GM19238 (cell line): Measurements from ENCODE around the gene NT5DC2.

Source experiments
- DNase-seq: peaks from one replicate; pipeline ENCODE4 v3.0.0; 2011; ENCODE audit warnings: low spot score; ENCODE audit not compliant: insufficient read length

NT5DC2 gene

DNA sequence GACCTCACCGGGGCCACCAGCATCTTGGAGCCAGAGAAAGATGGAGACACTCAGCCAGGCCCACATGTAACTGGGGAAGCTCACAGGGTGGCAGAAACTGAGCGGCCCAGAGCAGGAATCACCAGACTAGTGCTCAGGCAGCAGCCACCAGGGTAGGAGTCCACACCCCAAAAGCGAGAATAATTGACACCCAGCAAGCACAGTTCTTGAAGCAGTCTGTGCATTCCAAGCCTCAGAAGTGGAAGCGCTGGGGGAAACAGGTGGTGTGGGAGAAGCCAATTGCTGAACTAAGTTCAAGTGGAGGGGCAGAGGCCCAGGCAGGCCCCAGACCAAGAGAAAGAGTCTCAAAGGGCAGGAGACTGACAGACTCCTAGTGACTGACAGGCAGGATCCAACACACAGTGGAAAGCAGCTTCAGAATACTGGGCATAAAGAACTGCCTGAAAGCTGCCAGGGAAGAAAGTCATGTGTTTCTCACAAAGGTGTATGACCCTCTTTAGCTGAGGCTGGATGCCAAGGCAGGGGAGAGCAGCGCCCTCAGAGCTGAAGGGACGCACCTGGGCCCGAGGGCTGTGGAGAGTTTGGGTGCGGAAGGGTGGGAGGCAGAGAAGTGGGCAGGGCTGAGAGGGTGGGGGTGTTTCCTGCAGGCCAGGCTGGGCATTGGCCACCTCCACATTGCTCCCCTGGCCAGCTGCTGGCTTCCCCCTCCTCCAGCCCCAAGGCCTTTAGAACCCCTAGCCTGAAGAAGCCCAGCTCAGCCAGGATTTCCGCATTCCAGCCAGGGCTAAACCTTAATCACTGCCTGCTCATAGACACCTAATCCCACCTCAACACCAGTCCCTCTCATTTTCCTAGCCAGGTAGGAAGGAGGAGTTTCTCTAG, 7.7 kb downstream of the NT5DC2 start:
- no peak for DNase-seq

DNA sequence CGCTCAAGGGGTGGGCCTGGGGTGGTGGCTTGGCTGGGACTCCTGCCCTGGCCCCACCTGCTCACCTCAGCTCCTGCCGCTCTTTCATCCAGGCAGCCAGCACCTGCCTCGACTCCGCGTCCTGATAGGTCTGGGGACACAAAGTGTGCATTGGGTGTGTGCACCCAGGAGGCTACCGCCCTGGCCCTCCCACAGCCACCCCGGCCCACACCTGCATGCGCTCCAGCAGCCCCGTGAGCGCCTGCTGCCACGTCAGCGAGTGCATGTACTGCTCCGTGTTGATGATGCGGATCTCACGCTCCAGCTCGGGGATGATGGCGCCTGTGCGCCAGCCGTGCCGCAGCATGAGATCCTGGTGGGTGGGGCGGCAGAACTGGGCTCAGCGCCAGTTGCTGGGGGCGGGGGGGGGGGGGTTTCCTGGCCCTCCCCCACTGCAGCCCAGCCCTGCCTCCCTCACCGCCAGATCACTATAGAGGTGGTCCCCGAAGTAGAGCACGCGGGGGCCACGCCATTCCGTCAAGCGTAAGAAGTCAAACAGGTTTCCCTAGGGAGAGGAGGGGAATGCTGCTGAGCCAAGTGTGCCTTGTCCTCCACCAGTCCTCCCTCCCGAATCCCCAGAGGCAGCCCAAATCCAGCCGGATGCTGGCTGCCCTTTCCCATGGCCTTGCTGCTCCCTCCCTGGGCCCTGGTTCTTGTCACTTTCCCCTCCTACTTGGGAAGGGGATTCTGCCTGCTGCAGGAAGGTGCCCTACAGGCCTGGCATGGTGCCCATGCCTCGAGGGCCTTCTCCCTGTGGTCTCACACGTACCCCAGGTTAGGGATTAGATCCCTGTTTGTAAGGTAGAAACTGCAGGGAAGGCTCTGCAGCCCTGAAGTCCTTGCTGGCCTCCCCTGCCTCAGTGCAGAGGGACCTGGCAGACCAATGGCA, 8.6 kb downstream of the NT5DC2 start:
- DNase-seq, result no peak

DNA sequence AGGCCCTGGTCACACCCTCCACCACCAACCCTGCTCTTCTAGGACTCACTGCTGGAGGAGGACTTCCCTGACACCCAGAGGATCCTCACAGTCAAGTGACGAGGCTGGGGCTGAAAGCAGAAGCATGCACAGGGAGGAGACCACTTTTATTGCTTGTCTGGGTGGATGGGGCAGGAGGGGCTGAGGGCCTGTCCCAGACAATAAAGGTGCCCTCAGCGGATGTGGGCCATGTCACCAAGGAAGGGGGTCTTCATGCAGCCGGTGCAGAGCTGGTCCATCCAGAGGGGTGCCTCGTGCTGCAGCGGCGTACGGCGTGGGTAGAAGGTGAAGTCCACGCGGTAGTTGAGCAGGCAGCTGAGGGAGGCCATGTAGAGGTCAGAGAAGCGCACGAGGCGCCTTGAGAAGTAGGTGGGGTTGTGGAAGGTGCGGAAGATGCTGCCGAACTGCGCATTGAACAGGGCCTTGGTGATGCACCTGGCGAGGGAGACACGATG, 9.4 kb downstream of the NT5DC2 start:
- no peak for DNase-seq

DNA sequence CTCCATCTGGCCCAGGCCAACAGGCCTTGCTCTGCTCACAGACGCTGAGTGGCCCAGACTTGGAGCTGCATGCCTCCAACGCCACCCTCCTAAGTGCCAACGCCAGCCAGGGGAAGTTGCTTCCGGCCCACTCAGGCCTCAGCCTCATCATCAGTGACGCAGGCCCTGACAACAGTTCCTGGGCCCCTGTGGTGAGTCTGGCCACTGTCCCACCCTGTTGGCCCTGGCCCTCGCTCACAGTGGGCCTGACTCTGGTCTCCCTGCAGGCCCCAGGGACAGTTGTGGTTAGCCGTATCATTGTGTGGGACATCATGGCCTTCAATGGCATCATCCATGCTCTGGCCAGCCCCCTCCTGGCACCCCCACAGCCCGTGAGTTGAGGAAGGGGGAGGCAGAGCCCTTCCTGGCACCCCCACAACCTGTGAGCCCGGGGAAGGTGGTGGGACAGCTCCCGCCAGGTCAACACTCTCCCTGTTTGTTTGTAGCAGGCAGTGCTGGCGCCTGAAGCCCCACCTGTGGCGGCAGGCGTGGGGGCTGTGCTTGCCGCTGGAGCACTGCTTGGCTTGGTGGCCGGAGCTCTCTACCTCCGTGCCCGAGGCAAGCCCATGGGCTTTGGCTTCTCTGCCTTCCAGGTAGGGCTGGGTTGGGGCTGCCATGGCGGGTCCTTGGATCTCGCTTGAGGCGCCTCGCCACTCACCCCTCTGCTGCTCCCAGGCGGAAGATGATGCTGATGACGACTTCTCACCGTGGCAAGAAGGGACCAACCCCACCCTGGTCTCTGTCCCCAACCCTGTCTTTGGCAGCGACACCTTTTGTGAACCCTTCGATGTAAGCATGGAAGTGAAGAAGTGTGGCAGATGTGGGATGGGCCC, 10.0 kb downstream of the NT5DC2 start:
- no peak for DNase-seq

DNA sequence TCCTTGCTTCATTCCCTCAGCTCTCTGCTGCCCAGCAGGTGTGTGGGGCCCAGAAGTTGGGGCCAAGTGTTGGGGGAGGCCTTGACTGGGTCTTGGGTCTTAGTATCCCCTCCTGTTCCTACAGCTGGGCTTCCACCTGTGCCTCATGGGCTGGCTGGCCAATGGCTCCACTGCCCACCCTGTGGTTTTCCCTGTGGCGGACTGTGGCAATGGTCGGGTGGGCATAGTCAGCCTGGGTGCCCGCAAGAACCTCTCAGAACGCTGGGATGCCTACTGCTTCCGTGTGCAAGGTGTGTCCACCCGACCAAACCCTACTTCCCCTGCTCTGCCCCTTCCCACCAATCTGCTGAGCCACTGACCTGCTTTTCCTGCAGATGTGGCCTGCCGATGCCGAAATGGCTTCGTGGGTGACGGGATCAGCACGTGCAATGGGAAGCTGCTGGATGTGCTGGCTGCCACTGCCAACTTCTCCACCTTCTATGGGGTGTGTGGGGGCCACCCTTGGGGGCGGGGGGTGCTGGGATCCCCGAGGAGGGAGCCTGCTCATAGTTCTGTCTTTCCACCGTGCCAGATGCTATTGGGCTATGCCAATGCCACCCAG, 10.9 kb downstream of the NT5DC2 start:
- no peak for DNase-seq

DNA sequence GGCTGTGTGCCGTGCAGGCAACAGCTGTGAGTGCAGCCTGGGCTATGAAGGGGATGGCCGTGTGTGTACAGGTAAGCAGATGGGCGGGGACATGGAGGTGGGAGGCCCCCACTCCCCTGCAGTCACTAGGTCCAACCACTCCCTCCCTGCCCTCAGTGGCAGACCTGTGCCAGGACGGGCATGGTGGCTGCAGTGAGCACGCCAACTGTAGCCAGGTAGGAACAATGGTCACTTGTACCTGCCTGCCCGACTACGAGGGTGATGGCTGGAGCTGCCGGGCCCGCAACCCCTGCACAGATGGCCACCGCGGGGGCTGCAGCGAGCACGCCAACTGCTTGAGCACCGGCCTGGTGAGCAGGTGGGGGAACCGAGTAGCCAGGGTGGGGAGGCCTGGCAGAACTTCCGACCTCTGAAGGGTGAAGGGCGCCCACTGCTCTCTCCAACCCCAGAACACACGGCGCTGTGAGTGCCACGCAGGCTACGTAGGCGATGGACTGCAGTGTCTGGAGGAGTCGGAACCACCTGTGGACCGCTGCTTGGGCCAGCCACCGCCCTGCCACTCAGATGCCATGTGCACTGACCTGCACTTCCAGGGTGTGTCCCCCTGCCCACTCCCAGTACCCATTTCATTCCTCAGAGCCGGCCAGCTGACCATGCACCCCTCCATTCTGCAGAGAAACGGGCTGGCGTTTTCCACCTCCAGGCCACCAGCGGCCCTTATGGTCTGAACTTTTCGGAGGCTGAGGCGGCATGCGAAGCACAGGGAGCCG, 11.6 kb downstream of the NT5DC2 start:
- no peak for DNase-seq

DNA sequence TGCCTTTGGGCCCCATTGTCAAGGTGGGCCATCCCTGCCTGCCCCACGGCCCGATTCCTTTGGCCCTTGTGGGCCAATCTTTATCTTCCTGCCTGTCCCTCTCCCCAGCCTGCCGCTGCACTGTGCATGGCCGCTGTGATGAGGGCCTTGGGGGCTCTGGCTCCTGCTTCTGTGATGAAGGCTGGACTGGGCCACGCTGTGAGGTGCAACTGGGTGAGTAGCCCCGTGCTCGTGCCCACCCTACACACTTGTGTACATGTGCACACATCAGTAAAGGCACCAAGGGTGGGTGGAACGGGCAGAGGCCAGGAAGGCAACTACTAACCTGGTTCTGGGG, 12.2 kb downstream of the NT5DC2 start:
- no peak for DNase-seq

DNA sequence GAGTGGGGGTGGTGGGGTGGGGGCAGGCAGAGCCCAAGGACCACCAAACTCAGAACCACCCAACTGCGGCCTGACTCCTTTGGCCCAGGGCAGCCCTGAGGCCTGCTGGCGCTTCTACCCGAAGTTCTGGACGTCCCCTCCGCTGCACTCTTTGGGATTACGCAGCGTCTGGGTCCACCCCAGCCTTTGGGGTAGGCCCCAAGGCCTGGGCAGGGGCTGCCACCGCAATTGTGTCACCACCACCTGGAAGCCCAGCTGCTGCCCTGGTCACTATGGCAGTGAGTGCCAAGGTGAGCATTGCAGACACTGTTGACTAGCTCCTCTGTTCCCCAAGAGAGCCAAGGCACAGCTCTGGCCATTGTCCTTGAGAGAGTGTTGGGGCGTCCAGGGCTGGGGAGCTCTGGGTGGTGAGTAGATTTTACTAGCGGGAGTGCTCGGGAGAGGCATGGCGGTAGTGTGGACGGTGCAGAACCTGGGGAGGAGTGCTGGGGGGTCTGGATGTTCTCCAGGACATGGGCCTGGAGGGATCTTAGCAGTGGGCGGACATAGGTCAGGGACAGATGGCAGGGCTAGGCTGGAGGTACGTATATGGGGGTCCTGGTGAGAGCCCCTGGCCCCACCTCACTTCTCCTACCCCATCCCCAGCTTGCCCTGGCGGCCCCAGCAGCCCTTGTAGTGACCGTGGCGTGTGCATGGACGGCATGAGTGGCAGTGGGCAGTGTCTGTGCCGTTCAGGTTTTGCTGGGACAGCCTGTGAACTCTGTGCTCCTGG, 12.8 kb downstream of the NT5DC2 start:
- DNase-seq, result no peak

DNA sequence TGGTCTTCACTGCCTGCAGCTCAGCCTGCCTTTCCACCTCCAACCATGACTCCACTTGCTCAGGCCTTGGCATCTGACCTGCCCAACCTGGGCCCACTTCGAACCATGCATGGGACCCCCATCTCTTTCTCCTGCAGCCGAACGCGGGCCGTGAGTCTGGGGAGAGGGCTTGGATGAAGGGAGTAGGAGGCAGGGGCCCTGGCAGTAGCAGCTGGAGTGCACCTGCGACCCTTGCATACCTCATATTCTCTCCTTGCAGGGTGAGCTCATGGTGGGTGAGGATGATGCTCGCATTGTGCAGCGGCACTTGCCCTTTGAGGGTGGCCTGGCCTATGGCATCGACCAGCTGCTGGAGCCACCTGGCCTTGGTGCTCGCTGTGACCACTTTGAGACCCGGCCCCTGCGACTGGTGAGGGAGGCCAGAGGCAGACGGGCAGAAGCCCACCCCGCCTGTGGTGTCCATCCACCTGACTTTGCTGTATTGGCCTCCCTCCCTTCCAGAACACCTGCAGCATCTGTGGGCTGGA, 13.5 kb downstream of the NT5DC2 start:
- DNase-seq, result no peak

DNA sequence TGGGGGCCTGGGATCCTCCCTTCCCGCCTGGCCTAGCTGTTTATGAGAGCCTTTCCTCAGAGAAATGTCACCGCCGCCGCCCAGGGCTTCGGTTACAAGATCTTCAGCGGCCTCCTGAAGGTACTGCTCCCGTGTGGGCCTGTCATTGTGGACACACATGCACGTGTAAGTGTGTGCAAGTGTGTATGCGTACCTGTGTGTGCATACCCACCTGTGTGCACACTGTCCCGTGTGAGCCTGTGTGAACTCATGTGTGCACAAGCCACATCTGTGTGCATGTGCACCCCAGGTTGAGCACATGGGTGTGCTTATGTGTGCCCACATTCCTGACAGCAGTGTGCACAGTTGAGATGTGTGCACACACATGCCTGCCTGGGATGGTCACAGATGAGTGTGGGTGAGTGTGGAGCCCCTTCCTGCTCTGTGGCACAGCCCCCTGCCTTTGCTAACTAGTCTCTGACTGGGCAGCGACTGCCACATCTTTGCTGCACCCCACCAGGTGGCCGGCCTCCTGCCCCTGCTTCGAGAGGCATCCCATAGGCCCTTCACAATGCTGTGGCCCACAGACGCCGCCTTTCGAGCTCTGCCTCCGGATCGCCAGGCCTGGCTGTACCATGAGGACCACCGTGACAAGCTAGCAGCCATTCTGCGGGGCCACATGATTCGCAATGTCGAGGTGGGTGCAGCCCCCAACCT, 14.1 kb downstream of the NT5DC2 start:
- no peak for DNase-seq

DNA sequence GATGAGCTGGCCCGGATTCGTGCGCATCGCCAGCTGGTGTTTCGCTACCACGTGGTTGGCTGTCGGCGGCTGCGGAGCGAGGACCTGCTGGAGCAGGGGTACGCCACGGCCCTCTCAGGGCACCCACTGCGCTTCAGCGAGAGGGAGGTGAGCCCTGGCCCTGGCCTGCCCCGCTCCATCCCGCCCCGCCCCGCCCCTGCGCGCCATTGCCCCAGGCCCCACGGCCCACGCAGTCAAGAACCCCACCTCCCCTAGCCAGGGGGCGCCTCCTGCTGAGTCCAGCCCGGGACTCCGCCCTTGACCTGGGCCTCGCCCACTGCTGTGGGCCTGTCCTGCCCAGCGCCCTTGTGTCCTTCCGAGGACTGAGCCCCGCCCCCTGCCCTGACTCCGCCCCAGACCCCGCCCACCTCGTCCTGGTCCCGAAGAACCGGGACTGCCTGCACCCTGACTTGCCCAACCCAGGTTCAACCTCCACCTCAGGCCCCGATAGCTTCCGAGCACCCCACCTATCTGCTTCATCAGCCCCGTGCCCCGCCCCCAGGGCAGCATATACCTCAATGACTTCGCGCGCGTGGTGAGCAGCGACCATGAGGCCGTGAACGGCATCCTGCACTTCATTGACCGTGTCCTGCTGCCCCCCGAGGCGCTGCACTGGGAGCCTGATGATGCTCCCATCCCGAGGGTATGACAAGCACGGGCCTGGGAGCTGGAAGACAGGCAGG, 14.8 kb downstream of the NT5DC2 start:
- DNase-seq, result no peak

DNA sequence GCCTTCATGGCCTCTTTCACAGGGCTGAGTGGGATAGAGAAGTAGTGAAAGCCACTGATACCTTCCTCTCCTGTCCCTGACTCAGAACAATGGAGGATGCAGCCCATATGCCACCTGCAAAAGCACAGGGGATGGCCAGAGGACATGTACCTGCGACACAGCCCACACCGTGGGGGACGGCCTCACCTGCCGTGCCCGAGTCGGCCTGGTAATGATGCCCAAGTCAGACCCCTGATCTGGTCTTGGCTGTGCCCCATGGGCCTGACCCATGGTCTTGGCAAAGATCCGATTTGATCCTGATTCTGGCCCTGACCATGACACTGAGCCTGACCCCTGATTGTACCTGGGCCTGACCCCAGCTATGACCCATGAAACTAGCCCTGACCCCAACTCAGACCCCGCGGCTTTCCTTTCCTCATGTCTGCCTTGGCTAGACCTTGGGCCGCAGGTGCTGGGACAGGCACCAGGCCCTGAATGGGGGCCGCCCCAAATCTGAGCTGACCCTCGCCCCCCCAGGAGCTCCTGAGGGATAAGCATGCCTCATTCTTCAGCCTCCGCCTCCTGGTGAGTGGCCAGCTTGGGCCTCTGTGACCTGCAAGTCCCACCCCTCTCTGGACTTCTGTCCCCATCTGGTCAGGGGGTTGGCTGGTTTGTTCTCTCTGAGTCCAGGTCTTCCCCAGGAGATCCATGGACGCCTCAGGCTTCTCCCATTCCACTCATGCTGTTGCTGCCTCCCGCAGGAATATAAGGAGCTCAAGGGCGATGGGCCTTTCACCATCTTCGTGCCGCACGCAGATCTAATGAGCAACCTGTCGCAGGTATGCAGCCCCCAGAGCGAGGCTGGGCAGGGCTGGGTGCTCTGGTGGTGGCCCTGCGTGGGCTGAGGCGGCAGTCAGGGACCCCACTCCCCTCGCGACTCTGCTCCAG, 15.6 kb downstream of the NT5DC2 start:
- no peak for DNase-seq

DNA sequence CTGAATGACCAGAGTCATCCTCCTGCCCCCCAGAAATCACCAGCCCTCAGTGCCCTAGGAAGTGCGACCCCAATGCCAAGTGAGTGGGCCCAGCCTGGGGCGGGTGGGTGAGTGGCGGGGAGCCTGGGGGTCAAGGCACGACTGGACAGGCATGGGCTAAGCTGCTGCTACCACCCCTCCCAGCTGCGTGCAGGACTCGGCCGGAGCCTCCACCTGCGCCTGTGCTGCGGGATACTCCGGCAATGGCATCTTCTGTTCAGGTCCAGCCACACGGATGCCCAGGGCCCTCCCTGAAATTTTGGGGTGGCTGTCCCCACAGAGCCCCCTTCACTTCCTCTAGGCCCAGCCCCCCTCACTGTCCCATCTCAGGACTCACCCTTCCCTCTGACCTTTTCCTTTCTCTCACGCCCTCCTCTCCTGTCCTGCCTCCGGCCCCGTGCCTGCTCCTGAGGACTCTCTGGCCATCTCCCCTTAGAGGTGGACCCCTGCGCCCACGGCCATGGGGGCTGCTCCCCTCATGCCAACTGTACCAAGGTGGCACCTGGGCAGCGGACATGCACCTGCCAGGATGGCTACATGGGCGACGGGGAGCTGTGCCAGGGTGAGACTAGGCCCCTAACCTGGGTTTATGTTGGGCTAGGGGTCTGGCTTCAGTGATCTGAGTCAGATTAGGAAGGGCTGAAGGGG, 17.0 kb downstream of the NT5DC2 start:
- DNase-seq, result no peak

DNA sequence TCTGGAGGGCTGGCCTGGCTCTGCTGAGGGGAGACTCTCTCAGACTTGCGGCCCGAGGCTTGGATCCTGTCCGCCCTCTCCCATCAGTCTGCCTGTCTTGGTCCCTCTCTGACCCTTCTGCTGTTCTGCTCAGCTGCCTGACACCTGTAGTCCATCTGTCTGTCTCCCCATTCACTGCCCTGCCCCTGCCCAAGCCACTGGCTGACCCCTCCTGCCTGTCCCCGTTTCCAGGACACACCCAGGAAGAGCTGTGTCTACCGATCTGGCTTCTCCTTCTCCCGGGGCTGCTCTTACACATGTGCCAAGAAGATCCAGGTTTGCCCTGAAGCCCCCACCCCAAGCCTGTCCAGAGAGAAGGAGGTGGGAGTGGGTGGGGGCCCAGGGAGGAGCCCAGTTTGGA, 18.5 kb downstream of the NT5DC2 start:
- DNase-seq, result no peak

DNA sequence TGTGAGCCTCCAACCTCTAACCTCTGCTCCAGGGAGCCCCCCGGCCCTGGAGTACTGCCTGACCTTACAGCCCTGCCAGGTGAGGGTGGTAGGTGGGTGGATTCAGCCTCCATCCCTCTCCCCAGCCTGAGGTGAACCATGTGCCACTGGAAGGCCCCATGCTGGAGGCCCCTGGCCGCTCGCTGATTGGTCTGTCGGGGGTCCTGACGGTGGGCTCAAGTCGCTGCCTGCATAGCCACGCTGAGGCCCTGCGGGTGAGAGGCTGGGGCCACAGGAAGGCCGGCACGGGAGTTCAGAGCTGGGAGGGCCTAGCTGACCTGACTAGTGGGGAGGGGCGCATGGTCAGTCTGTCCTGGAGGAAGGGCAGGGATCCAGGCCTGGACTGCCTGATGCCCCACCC, 19.1 kb downstream of the NT5DC2 start:
- no peak for DNase-seq

DNA sequence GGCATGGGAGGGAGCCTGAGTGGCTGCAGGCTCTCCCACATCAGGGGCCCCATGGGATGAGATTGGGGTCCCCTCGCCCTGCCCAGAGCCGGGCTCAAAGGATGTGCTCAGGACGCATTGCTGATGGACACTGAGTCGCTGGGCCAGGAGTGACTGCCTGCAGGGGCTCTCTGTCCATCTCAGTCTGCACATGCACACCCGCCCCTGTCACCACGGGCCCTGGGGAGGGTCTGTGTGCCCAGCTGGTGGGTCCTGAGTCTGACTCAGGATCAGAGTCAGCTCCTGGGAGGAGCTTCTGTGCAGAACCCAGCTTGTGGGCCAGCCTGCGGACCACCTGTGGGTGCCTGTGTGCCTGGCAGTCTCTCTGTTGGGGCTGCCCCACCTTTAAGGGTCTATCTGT, 20.4 kb downstream of the NT5DC2 start:
- DNase-seq, result no peak
